ENCODE results near the gene LANCL1. TPM values are rescaled to one million over a fixed set of nuclear protein-coding genes. Genes with fewer than 3 reads are reported as not detected.

LANCL1 gene
- total RNA-seq, 4 donors from 2014 or later, result 19.7 to 38.3 (median 24.3) TPM

- in situ Hi-C loops (cut with MboI; ENCODE audit: low sequenced_read_pairs in 4 of 4), result no loop called here
- Histone ChIP-seq H3K4me1 (peaks cover under 1 to 11% of the 10 kb centered on the region in 2 donors), H3K4me3 (no peak overlapping the region), H3K36me3 (no peaks in the 10 kb centered on the region), H3K9me3 (no peaks in the 10 kb centered on the region), H3K27ac (no peak overlapping the region), H3K27me3 (no peaks in the 10 kb centered on the region)
- TF ChIP-seq POLR2A (IDR thresholded peaks at IDR 0.05), result no peak
- no peak for TF ChIP-seq CTCF (IDR thresholded peaks at IDR 0.05 in 4 of 5, conservative IDR thresholded peaks at IDR 0.05 in 1 of 5)
- DNase-seq, result no peak
- ATAC-seq, result no peak
- intact Hi-C loops (cut with DNase I; ENCODE audit: low total_unique reads), result no loop called here
Observed at GRCh38 chr2:210480764-210481163, 4.2 kb upstream of the LANCL1 start.

DNA sequence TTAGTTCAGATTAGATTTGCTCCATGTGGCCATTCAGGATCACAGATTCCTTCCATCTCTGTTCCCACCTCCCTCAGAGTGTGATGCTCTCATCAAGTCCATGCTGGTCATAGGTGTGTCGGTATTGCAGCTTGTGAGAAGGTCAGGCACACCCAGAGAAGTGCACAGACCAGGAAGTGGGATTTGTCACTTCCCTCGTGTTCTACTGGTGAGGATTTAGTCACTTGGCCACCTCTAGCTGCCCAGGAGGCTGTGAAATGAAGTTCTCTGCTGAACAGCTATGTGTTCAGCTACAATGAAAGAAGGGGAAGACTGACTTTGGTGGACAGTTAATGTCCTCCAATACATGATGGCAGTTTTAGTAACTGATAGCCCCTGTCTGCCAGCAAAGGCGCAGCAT lies 3.5 kb upstream of the LANCL1 start:
- no peak overlapping the region for H3K27ac ChIP-seq
- DNase-seq, result no peak
- no peaks in the 10 kb centered on the region for H3K9me3 ChIP-seq
- no peak for TF ChIP-seq CTCF (IDR thresholded peaks at IDR 0.05 in 4 of 5, conservative IDR thresholded peaks at IDR 0.05 in 1 of 5)
- no peak for TF ChIP-seq POLR2A (IDR thresholded peaks at IDR 0.05)
- H3K4me3 ChIP-seq, result no peak overlapping the region
- in situ Hi-C loops (cut with MboI; ENCODE audit: low sequenced_read_pairs in 4 of 4) (no loop called here), intact Hi-C loops (cut with DNase I; ENCODE audit: low total_unique reads) (no loop called here)
- H3K36me3 ChIP-seq, result no peaks in the 10 kb centered on the region
- no peak for ATAC-seq
- peaks cover 7 to 18% of the 10 kb centered on the region in 2 donors for H3K4me1 ChIP-seq
- H3K27me3 ChIP-seq, result no peaks in the 10 kb centered on the region

GRCh38 chr2:210478661-210479060 lies 2.1 kb upstream of the LANCL1 start:
- H3K27me3 ChIP-seq, result no peaks in the 10 kb centered on the region
- no peak for ATAC-seq
- in situ Hi-C loops (cut with MboI; ENCODE audit: low sequenced_read_pairs in 4 of 4), result no loop called here
- intact Hi-C loops (cut with DNase I; ENCODE audit: low total_unique reads), result loop anchor here (10.0 kb wide), 1 partner anchor 184 kb away; no protein-coding TSS in a partner anchor
- no peak overlapping the region for H3K4me3 ChIP-seq
- peaks cover 10 to 22% of the 10 kb centered on the region in 2 donors for H3K4me1 ChIP-seq
- no peak overlapping the region for H3K27ac ChIP-seq
- no peak for DNase-seq
- no peaks in the 10 kb centered on the region for H3K9me3 ChIP-seq
- TF ChIP-seq CTCF (IDR thresholded peaks at IDR 0.05 in 4 of 5, conservative IDR thresholded peaks at IDR 0.05 in 1 of 5), result no peak
- TF ChIP-seq POLR2A (IDR thresholded peaks at IDR 0.05), result no peak
- no peaks in the 10 kb centered on the region for H3K36me3 ChIP-seq

DNA sequence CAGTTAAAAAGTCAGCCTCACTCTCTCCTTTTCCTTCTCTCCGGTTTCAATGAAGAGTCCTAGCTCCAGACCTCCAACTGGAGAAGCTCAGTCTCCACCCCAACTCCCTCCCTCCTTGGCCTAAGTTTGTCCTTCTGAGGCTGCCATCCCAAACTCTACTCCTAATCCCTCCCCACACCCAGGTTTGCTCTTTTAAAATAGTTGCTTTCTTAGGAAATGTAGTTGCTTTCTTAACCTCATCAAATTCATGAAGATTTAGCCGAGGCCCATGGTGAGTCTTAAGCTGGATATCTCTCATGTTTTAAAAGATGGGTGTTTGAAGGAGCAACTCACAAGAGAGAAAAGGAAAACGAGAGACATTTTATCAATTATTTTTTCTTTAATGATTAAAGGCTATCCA lies 937 bp upstream of the LANCL1 start:
- TF ChIP-seq POLR2A (IDR thresholded peaks at IDR 0.05) (no peak), CTCF (IDR thresholded peaks at IDR 0.05 in 4 of 5, conservative IDR thresholded peaks at IDR 0.05 in 1 of 5) (no peak)
- in situ Hi-C loops (cut with MboI; ENCODE audit: low sequenced_read_pairs in 4 of 4), result no loop called here
- peak overlapping the region in 1 of 4 donors; percentile 78 for H3K27ac ChIP-seq
- no peaks in the 10 kb centered on the region for H3K36me3 ChIP-seq
- peak in 1 of 2 donors; percentile 35 for ATAC-seq
- H3K27me3 ChIP-seq, result no peaks in the 10 kb centered on the region
- intact Hi-C loops (cut with DNase I; ENCODE audit: low total_unique reads), result loop anchor here (1.0 to 10.0 kb wide), 2 partner anchors 183 to 475 kb away; partner anchors contain the start of gene RPE
- DNase-seq, result peak in 1 of 2 donors; percentile 14
- H3K9me3 ChIP-seq, result no peaks in the 10 kb centered on the region
- H3K4me1 ChIP-seq, result peaks cover 10 to 22% of the 10 kb centered on the region in 2 donors
- peak overlapping the region in 2 of 4 donors; percentile 86 to 88 for H3K4me3 ChIP-seq

GRCh38 chr2:210475706-210476105 lies 853 bp downstream of the LANCL1 start:
- H3K36me3 ChIP-seq, result peaks cover 0 to 11% of the 10 kb centered on the region in 2 donors
- H3K27me3 ChIP-seq, result no peaks in the 10 kb centered on the region
- DNase-seq (no peak), ATAC-seq (no peak)
- in situ Hi-C loops (cut with MboI; ENCODE audit: low sequenced_read_pairs in 4 of 4), result no loop called here
- peak overlapping the region; percentile 78 to 86 (median 82) for H3K27ac ChIP-seq
- intact Hi-C loops (cut with DNase I; ENCODE audit: low total_unique reads), result loop anchor here (10.0 kb wide), 1 partner anchor 181 kb away; no protein-coding TSS in a partner anchor
- TF ChIP-seq POLR2A (IDR thresholded peaks at IDR 0.05) (no peak), CTCF (IDR thresholded peaks at IDR 0.05 in 4 of 5, conservative IDR thresholded peaks at IDR 0.05 in 1 of 5) (no peak)
- H3K4me3 ChIP-seq, result peak overlapping the region; percentile 72 to 94 (median 87)
- H3K4me1 ChIP-seq, result peaks cover 10 to 22% of the 10 kb centered on the region in 2 donors
- no peaks in the 10 kb centered on the region for H3K9me3 ChIP-seq
